H9 (cell line): ENCODE results near the gene PBX1. TPM values are rescaled to one million over a fixed set of nuclear protein-coding genes. Genes with fewer than 3 reads are reported as not detected.

Experiments used
- DNase-seq: peaks from one replicate; pipeline ENCODE4 v3.0.0-alpha.2; 2017
- H2AFZ ChIP-seq: one replicate; pipeline ENCODE4 v1.6.1; 2013; ENCODE audit warnings: mild to moderate bottlenecking, low read length, control low read depth, moderate library complexity
- H2AK5ac ChIP-seq: 2 replicates; pipeline ENCODE4 v1.6.1; 2013; ENCODE audit warnings: low read length, control low read depth, mixed read lengths; ENCODE audit not compliant: insufficient read length
- H2BK120ac ChIP-seq: one replicate; pipeline ENCODE4 v1.6.1; 2013; ENCODE audit warnings: low read depth, mild to moderate bottlenecking, low read length, control low read depth, inconsistent platforms; ENCODE audit not compliant: poor library complexity, severe bottlenecking
- H2BK12ac ChIP-seq: 2 replicates; pipeline ENCODE4 v1.6.1; 2013; ENCODE audit warnings: low read length, control low read depth, mixed read lengths, low read depth; ENCODE audit not compliant: insufficient read length
- H2BK15ac ChIP-seq: 2 replicates; pipeline ENCODE4 v1.6.1; 2013; ENCODE audit warnings: low read depth, low read length, control low read depth
- H2BK20ac ChIP-seq: one replicate; pipeline ENCODE4 v1.6.1; 2013; ENCODE audit warnings: low read depth, mild to moderate bottlenecking, low read length, control low read depth, inconsistent platforms; ENCODE audit not compliant: poor library complexity, severe bottlenecking
- H2BK5ac ChIP-seq: 2 replicates; pipeline ENCODE4 v1.6.1; 2013; ENCODE audit warnings: low read length, control low read depth, mixed read lengths; ENCODE audit not compliant: insufficient read length
- H3K14ac ChIP-seq: 2 replicates; pipeline ENCODE4 v1.6.1; 2013; ENCODE audit warnings: low read length, control low read depth; ENCODE audit not compliant: insufficient read depth
- H3K18ac ChIP-seq: 2 replicates; pipeline ENCODE4 v1.6.1; 2013; ENCODE audit warnings: low read depth, mild to moderate bottlenecking, mixed read lengths, low read length, control low read depth; ENCODE audit not compliant: insufficient read length
- H3K23ac ChIP-seq: 2 replicates; pipeline ENCODE4 v1.6.1; 2013; ENCODE audit warnings: low read length, control low read depth, mixed read lengths, low read depth; ENCODE audit not compliant: insufficient read length
- H3K23me2 ChIP-seq: 2 replicates; pipeline ENCODE4 v1.6.1; 2013; ENCODE audit warnings: low read depth, mild to moderate bottlenecking, mixed read lengths, low read length, control low read depth; ENCODE audit not compliant: insufficient read length, poor library complexity, severe bottlenecking
- H3K27ac ChIP-seq: 2 replicates; pipeline ENCODE4 v1.5.1; 2013; ENCODE audit warnings: low read length, control low read depth, mixed read lengths, low read depth; ENCODE audit not compliant: insufficient read length
- H3K27me3 ChIP-seq: 2 replicates; pipeline ENCODE4 v1.6.1; 2013; ENCODE audit warnings: low read length, control low read depth, inconsistent platforms; ENCODE audit not compliant: insufficient read depth
- H3K4ac ChIP-seq: 2 replicates; pipeline ENCODE4 v1.6.1; 2013; ENCODE audit warnings: low read depth, mild to moderate bottlenecking, control low read depth, inconsistent platforms, low read length, moderate library complexity
- H3K4me1 ChIP-seq: 2 replicates; pipeline ENCODE4 v1.6.1; 2013; ENCODE audit warnings: low read length, control low read depth, inconsistent platforms; ENCODE audit not compliant: insufficient read depth
- H3K4me2 ChIP-seq: 2 replicates; pipeline ENCODE4 v1.6.1; 2013; ENCODE audit warnings: low read length, control low read depth, mixed read lengths; ENCODE audit not compliant: insufficient read length, insufficient read depth
- H3K56ac ChIP-seq: 2 replicates; pipeline ENCODE4 v1.6.1; 2013; ENCODE audit warnings: low read depth, mild to moderate bottlenecking, mixed read lengths, low read length, control low read depth; ENCODE audit not compliant: insufficient read length
- H3K79me1 ChIP-seq: 2 replicates; pipeline ENCODE4 v1.6.1; 2013; ENCODE audit warnings: low read depth, mild to moderate bottlenecking, moderate library complexity, low read length, control low read depth, inconsistent platforms; ENCODE audit not compliant: insufficient read depth, poor library complexity, severe bottlenecking
- H3K79me2 ChIP-seq: 2 replicates; pipeline ENCODE4 v1.6.1; 2013; ENCODE audit warnings: low read length, control low read depth, inconsistent platforms; ENCODE audit not compliant: insufficient read depth
- H3K9ac ChIP-seq: 2 replicates; pipeline ENCODE4 v1.6.1; 2013; ENCODE audit warnings: low read length, control low read depth, mixed read lengths; ENCODE audit not compliant: insufficient read length; ENCODE audit errors: extremely low read depth
- H3K9me3 ChIP-seq: one replicate; pipeline ENCODE4 v1.6.1; 2013; ENCODE audit warnings: low read depth, low read length, inconsistent platforms; ENCODE audit not compliant: control insufficient read depth
- H3T11ph ChIP-seq: one replicate; pipeline ENCODE4 v1.6.1; 2013; ENCODE audit warnings: mild to moderate bottlenecking, low read length, control low read depth, inconsistent platforms
- H4K20me1 ChIP-seq: one replicate; pipeline ENCODE4 v1.6.1; 2013; ENCODE audit not compliant: control insufficient read depth, insufficient read length, insufficient read depth
- H4K5ac ChIP-seq: 2 replicates; pipeline ENCODE4 v1.6.1; 2013; ENCODE audit warnings: low read depth, mild to moderate bottlenecking, mixed read lengths, low read length, control low read depth; ENCODE audit not compliant: insufficient read length
- H4K8ac ChIP-seq: replicated peaks from 2 replicates; pipeline ENCODE4 v1.6.1; 2013; ENCODE audit warnings: low read length, control low read depth, mixed read lengths, low read depth; ENCODE audit not compliant: insufficient read length
- H4K91ac ChIP-seq: 2 replicates; pipeline ENCODE4 v1.6.1; 2013; ENCODE audit warnings: low read depth, mild to moderate bottlenecking, moderate library complexity, mixed read lengths, low read length, control low read depth; ENCODE audit not compliant: insufficient read length
- H3K27ac Mint-ChIP-seq, 3 experiments: 2 replicates in 2 of 3; 3 replicates in 1 of 3; pipeline ENCODE4 v1.8.0; 2020 to 2021; ENCODE audit warnings: mixed read lengths in 3 of 3, mild to moderate bottlenecking in 1 of 3, moderate library complexity in 1 of 3
- H3K27me3 Mint-ChIP-seq: 2 replicates; pipeline ENCODE4 v1.8.0; 2021; ENCODE audit warnings: low read depth, mild to moderate bottlenecking, moderate library complexity, mixed read lengths
- H3K36me3 Mint-ChIP-seq, 3 experiments: 2 replicates in 2 of 3; 3 replicates in 1 of 3; pipeline ENCODE4 v1.8.0; 2020 to 2021; ENCODE audit warnings: low read depth in 3 of 3, mixed read lengths in 3 of 3; ENCODE audit not compliant: insufficient read depth in 1 of 3
- H3K4me1 Mint-ChIP-seq, 2 experiments: 2 replicates each; pipeline ENCODE4 v1.8.0; 2020; ENCODE audit warnings: mixed read lengths in 2 of 2
- H3K4me3 Mint-ChIP-seq, 2 experiments: 2 replicates in 1 of 2; 3 replicates in 1 of 2; pipeline ENCODE4 v1.8.0; 2020 to 2021; ENCODE audit warnings: mild to moderate bottlenecking in 2 of 2, mixed read lengths in 2 of 2, moderate library complexity in 1 of 2
- H3K9me3 Mint-ChIP-seq, 2 experiments: 2 replicates in 1 of 2; 3 replicates in 1 of 2; pipeline ENCODE4 v1.8.0; 2020; ENCODE audit warnings: mild to moderate bottlenecking in 2 of 2, mixed read lengths in 2 of 2, moderate library complexity in 1 of 2
- WGBS: extraction: QIAGEN DNeasy Blood & Tissue Kit; methylation state at CpG from one replicate; pipeline ENCODE4 v1.1.7; 2013; ENCODE audit warnings: missing lambda C conversion rate, low lambda C conversion rate, mixed read lengths; ENCODE audit not compliant: insufficient read length; ENCODE audit errors: extremely low coverage; 5-methylcytosine and 5-hydroxymethylcytosine counted together
- total RNA-seq: library from RNA; stranded (reverse); gene quantifications from 2 replicates; pipeline ENCODE4 v1.2.1, GENCODE V29; 2021
- TF ChIP-seq, protein P1 (sequence below): fragments of 200-600 bp; sonication (generic); conservative IDR thresholded peaks from 3 replicates; pipeline ENCODE4 v1.8.0; 2021; ENCODE audit warnings: antibody characterized with exemption, mild to moderate bottlenecking

Gene PBX1
- total RNA-seq, 1 experiment from 2014 or later, result 142 TPM

DNA sequence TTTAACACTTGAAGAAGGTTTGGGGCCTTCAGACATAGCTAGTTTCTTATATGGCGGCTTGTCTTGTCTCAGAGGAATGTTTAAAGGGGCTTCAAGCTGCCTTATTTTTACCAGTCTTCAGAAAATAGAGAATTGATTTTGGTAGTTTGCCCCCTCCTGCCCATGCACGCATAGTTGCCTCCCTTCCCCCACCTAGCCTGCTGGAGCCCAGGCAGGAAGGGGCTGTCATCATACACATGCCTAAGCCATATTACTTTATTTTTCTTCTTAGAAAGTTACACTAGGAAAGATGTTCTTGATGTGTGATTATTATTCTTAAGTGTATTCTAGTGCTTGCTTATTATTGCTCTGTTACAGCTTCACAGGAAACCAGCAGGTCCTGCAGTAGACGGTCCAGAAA is 18.3 kb downstream of the PBX1 start:
- peak overlapping the region; percentile 33 to 76 for H3K4me3 Mint-ChIP-seq
- peaks cover 72 to 76% of the 10 kb centered on the region in 2 experiments for H3K4me1 Mint-ChIP-seq
- H2BK20ac ChIP-seq, result no peak overlapping the region
- H3K23me2 ChIP-seq, result no peaks in the 10 kb centered on the region
- no peak overlapping the region for H3K18ac ChIP-seq
- no peak overlapping the region for H2BK12ac ChIP-seq
- H4K8ac ChIP-seq, result no peak overlapping the region
- H3K23ac ChIP-seq, result no peak overlapping the region
- H3K14ac ChIP-seq, result no peak overlapping the region
- H3K4ac ChIP-seq, result no peak overlapping the region
- TF ChIP-seq, protein P1, sequence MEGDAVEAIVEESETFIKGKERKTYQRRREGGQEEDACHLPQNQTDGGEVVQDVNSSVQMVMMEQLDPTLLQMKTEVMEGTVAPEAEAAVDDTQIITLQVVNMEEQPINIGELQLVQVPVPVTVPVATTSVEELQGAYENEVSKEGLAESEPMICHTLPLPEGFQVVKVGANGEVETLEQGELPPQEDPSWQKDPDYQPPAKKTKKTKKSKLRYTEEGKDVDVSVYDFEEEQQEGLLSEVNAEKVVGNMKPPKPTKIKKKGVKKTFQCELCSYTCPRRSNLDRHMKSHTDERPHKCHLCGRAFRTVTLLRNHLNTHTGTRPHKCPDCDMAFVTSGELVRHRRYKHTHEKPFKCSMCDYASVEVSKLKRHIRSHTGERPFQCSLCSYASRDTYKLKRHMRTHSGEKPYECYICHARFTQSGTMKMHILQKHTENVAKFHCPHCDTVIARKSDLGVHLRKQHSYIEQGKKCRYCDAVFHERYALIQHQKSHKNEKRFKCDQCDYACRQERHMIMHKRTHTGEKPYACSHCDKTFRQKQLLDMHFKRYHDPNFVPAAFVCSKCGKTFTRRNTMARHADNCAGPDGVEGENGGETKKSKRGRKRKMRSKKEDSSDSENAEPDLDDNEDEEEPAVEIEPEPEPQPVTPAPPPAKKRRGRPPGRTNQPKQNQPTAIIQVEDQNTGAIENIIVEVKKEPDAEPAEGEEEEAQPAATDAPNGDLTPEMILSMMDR, result no peak
- H2AFZ ChIP-seq, result no peak overlapping the region
- no peak overlapping the region for H4K5ac ChIP-seq
- H3K9me3 ChIP-seq, result no peaks in the 10 kb centered on the region
- peak overlapping the region; percentile 12 for H3K4me2 ChIP-seq
- H2AK5ac ChIP-seq, result no peak overlapping the region
- H2BK120ac ChIP-seq, result no peak overlapping the region
- no peak overlapping the region for H2BK5ac ChIP-seq
- peak overlapping the region; percentile 70 to 94 (median 88); a peak in 6 of 7 replicates for H3K27ac Mint-ChIP-seq
- peaks cover 24% of the 10 kb centered on the region; the same call in 1 of the 2 replicates for H3K79me2 ChIP-seq
- H3K36me3 Mint-ChIP-seq, result peaks cover 9 to 34% (median 26%) of the 10 kb centered on the region in 3 experiments; a peak in 6 of 7 replicates
- H3K9me3 Mint-ChIP-seq, result no peaks in the 10 kb centered on the region
- H3T11ph ChIP-seq, result no peak overlapping the region
- no peaks in the 10 kb centered on the region for H3K27me3 ChIP-seq
- H3K4me1 ChIP-seq, result peaks cover 15% of the 10 kb centered on the region
- no peak overlapping the region for H4K91ac ChIP-seq
- no peaks in the 10 kb centered on the region for H3K27me3 Mint-ChIP-seq
- H3K9ac ChIP-seq, result peak overlapping the region; percentile 20
- no peak overlapping the region for H3K27ac ChIP-seq
- no CpG with 5 or more reads among the region's 3 CpGs for WGBS
- H3K56ac ChIP-seq, result no peak overlapping the region
- H3K79me1 ChIP-seq, result peaks cover 3% of the 10 kb centered on the region
- DNase-seq, result no peak
- H2BK15ac ChIP-seq, result no peak overlapping the region
- H4K20me1 ChIP-seq, result no peaks in the 10 kb centered on the region
